Esophagus squamous epithelium (tissue), 4 donors: ENCODE results near the gene NCOA7.

Source experiments
- POLR2A ChIP-seq, 4 donors: fragments of 450-650 bp; IDR thresholded peaks; one replicate each; pipeline ENCODE4 v1.6.1; 2017; ENCODE audit warnings: antibody characterized with exemption in 4 of 4, mild to moderate bottlenecking in 4 of 4, moderate library complexity in 3 of 4
- TF ChIP-seq, protein P1 (sequence below), 6 experiments: fragments of 450-650 bp in 4 of 6; fragments of 200-600 bp in 2 of 6; sonication (generic) in 2 of 6; IDR thresholded peaks; one replicate each; pipeline ENCODE4 v1.5.1; 2016 to 2019; ENCODE audit warnings: antibody characterized with exemption in 6 of 6, mild to moderate bottlenecking in 4 of 6, moderate library complexity in 4 of 6

DNA sequence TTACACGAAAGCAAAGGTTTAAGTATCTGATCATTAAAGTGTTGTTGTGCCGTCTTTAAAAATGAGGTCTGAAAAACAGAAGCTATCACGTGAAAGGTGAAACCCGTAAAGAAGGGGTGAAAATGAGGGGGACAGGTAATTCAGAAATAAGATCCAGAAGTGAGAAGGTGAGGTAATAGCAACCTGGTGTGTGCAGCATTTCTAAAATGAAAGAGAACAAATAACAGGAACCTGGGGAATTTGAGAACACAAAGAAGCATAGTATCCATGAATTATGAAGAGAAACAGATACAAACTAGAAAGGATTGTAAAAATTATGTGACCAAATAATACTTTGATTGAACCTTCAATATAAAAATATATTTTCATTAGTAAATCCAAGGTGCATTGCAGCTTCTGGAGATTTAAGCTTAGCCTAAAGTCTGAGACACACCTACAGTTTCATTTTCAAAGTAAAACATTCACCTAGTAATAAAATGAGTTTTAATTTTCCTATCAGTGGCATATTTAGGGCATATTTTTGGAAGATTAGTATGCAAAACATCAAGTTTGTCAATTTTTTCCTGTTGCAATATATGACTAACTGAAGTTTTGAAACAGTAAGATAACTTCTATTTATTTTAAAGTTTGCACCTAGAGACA is 39.9 kb upstream of the NCOA7 start:
- TF ChIP-seq, protein P1, sequence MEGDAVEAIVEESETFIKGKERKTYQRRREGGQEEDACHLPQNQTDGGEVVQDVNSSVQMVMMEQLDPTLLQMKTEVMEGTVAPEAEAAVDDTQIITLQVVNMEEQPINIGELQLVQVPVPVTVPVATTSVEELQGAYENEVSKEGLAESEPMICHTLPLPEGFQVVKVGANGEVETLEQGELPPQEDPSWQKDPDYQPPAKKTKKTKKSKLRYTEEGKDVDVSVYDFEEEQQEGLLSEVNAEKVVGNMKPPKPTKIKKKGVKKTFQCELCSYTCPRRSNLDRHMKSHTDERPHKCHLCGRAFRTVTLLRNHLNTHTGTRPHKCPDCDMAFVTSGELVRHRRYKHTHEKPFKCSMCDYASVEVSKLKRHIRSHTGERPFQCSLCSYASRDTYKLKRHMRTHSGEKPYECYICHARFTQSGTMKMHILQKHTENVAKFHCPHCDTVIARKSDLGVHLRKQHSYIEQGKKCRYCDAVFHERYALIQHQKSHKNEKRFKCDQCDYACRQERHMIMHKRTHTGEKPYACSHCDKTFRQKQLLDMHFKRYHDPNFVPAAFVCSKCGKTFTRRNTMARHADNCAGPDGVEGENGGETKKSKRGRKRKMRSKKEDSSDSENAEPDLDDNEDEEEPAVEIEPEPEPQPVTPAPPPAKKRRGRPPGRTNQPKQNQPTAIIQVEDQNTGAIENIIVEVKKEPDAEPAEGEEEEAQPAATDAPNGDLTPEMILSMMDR (IDR thresholded peaks at IDR 0.05), result no peak
- TF ChIP-seq POLR2A (IDR thresholded peaks at IDR 0.05), result no peak
